GM19099 (cell line): ENCODE measurements around the gene SMG6.

Experiments
- POLR2A ChIP-seq: IDR thresholded peaks from 3 replicates; pipeline ENCODE4 v1.6.1; 2011; ENCODE audit warnings: low read depth; ENCODE audit not compliant: insufficient read length; ENCODE audit errors: extremely low read depth

The SMG6 gene

DNA sequence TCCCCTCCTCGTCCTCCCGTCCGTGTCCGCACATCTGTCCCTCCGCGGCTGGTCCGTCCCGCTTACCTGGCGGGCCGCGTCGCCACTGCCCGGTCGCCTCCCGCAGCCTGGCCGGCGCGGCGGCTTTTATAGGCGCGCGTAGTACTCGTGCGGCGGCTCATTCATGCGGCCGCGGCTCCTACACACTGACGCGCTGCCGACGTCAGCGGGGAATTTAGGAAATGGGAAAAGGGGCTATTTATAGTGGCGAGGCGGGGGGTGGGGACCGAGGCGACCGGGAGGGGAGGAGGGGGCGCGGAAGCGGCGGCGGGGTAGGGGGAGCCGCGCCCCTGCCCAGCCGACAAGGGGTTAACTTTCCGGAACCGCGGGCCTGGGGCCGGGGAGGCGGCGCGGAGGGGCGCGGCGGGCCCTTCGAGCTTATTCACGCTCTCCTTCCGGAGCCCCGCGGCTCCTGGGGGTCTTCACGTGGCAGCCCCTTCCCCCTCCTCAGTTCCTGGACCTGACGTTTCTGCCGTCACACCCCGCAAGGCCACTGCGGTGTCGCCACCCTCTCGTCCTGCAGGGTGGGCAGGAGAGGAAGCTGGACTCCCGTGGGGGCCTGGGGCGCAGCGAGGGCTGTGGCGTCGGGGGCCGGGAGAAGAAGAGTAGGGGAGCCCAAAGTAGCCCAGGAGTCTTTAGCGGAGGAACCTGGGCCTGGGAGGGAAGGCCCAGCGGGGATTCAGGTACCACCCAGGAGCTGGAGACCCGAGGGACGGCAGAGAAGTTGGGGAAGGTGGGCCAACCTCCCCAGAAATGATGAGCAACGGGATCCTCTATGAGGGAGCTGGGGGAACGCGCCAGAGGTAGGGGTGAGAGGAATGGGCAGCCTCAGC is 252.3 kb downstream of the SMG6 start:
- no peak for TF ChIP-seq POLR2A

DNA sequence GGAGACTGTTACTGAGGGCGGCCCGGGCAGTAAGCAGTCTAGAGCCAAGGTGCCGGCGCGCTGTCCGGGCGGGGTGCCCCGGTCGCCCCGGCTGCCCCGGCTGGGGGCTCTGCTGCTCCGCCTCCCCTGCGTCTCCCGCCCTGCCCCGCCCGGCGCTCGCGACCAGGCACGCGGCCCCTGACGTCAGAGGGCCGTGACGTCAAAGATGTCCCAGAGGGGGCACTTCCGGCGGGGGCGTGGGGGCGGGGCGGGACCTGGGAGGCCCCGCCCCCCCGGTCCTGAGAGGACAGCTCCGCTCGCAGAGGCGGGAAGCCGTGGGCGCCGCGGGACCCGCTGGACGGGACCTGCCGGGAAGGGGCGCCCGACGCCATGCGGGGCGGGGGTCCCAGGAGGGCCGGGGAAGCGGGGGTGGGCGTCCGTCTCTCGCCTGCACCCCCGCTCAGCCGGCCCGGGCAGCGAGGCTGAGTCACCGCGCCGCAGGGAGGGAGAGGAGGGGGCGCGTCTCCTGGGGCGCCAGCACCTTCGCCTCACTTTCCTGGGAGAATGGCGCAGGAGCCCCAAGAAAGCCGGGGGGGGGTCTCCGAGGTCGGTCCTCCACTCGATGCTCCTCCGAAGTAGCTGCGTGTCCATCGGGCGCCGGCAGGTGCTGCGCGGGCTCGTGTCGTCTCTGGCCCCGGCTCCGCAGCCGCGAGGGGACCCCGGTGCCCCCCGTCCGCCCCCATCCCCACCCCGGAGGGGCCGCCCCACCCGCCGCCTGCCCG is 253.1 kb downstream of the SMG6 start:
- no peak for TF ChIP-seq POLR2A

DNA sequence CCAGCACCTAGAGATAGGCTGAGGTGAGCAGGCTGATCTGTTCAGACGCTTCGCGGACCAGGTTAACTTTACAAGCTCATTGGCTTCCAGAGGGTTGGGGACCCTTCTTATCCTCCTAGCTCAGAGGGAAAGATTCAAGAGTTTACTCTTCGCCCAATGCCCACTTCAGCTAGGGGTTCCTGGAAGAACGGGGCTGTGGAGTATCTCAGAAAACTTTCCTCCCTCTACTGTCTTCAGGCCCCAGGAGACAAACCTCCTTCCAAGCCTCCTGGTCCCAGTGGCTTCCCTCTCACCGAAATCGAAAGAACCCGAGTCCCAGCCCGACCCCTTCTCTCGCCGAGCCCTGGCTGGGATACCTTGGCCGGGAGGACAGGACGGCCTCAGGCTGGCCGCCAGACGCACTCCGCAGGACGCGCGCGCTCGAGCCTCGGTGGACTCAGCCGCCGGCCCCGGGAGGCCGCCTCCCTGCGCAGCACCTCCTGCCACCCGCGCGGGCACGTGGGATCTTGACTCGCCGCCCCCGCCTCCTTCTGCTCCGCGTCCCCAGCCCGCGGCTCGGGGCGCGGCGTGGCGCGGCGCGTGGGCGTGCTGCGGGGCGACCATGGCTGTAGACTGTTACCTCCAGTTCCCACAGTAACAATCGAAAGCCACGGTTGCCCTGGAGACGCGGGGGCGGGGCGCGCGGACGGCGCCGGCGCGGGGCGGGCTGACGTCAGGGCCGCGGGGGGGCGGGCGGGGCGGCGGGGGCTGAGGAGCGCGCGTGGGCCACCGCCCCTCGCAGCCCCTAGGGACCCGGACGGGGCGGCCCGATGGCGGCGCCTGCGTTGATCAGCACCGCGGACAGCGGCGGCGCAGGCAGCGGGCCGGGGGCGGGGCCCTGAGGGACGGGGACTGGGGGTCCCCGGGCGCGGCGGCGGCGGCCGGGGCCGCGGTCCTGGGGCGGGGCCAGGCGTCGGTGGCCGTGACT is 254.0 kb downstream of the SMG6 start:
- TF ChIP-seq POLR2A = no peak

DNA sequence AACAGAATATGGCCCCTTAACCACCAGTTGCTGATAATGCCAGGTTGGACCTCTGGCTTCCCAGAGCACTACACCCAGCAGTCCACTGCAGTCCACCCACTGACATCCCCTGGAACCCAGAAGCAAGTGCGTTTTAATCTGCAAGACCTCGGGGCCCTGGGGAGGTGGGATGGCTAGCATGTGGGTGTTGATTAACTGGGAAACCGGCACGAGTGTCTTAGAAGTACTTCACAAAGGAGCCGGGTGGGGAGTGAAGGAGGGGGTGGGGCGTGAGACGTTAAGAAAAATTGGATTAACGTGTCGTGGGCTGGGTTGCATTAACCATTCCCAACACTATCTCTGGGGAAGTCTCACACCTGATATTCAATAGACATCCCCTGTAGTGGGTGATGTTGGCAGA is 254.8 kb downstream of the SMG6 start:
- no peak for TF ChIP-seq POLR2A

DNA sequence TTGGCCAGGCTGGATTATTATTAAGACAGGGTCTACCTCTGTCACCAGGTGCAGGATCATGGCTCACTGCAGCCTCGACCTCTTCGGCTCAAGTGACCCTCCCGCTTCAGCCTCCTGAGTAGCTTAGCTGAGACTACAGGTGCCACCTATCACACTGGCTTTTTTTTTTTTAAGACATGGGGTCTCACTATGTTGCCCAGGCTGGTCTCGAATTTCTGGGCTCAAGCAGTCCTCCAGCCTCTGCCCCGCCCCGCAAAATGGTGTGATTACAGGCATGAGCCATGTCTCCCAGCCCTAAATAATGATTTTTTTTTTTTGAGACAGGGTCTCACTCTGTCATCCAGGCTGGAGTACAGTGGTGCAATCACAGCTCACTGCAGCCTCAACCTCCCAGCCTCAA is 256.0 kb downstream of the SMG6 start:
- no peak for TF ChIP-seq POLR2A

DNA sequence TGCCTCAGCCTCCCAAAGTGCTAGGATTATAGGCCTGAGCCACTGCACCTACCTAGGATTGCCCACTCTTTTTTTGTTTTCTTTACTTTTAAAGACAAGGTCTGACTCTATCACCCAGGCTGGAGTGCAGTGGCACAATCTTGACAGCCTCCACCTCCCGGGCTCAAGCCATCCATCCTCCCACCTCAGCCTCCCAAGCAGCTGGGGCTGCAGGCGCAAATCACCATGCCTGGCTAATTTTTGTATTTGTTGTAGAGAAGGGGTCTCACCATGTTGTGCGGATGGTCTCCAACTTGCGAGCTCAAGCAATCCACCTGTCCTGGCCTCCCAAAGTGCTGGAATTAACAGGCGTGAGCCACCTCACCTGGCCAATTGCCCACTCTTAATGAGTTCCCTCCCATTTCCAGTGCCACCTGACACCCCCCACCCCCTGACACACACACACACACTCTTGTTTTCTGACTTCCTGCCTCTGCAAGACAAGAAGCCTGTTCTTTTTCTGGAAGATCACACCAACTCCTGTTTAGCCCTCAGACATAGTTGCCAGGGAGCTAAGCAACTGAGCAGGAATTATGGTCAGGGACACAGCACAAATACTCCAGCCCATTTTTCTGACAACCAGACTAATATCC is 259.2 kb downstream of the SMG6 start:
- TF ChIP-seq POLR2A = no peak

DNA sequence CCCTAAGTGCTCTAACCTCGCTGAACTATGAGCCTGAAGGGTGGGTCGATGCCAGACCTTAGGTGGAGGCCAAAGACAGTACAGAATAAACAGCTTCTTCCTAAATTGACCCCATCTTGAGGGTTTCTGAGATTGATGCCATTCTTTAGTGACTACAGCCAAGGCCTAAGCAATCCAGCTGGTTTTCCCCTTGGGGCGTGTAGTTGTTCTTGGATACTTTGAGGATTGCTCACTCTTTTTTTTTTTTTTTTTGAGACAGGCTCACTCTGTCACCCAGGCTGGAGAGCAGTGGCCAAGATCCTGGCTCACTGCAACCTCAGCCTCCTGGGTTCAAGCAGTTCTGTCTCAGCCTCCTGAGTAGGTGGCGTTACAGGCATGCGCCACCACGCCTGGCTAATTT is 259.8 kb downstream of the SMG6 start:
- TF ChIP-seq POLR2A = no peak

DNA sequence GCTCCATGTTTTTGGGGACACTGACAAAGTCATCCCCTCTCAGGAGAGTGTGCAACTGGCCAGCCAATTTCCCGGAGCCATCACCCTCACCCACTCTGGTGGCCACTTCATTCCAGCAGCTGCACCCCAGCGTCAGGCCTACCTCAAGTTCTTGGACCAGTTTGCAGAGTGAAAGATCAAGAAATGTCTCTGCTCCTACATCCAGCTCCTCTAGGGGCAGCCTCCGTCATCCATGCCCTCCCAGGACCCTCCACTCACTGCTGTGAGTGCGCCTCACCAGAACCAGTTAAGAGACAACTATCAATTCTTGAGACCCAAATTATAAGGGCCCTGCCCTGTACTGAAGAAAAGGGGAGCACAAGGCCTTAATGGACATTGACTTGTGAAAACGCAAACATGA is 260.7 kb downstream of the SMG6 start:
- TF ChIP-seq POLR2A = no peak

DNA sequence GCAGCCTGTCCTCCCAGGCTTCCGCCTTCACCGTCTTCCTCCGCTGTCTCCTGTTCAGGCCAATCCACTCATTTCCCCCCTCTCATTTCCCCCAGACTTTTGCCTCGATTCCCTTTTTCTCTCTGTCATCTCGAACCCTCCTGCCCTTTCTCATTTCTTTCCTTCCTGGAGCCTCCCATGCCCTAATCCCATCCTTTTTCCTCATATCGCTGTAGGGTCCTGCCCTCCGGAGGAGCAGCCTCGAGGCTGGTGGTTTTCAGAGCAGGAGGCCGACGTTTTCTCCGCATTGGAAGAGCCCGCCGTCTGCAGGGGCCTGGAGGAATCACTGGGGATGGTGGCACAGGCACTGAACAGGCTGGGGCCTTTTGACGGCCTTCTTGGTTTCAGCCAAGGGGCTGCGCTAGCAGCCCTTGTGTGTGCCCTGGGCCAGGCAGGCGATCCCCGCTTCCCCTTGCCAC is 261.2 kb downstream of the SMG6 start:
- TF ChIP-seq POLR2A = no peak

DNA sequence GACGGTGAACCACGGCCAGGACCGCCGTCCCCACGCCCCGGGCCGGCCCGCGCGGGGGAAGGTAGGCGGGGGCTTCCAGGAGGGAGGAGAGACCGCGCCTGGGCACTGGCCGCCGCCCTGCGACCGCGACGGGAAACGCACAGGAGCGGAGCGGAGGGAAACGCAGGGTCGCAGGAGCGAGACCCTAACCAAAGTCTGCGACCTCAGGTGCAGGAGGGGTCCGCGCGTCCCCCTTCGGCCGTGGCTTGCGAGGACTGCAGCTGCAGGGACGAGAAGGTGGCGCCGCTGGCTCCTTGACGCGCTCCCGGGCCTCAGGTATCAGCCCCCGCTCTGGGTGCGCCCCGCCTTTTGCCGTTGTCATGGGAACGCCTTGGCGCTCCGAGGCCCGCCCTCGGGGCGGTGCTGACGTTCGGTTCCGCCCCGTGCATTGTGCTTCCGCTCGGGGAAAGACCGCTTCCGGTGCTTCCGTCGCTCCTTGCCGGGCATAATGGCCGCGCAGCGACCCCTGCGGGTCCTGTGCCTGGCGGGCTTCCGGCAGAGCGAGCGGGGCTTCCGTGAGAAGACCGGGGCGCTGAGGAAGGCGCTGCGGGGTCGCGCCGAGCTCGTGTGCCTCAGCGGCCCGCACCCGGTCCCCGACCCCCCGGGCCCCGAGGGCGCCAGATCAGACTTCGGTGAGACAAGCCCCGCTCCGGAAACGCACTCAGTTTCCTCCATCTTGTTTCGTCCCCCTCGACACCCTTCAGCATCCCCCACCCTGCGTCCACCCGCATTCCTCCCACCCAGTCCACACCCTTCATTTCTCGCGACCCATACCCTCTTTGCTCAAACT is 261.8 kb downstream of the SMG6 start, which contains the start of gene OVCA2:
TSS of gene OVCA2 (plus strand) at position 462 of the 829 bp plus-strand sequence. CDS start at position 488, 26 bp downstream.
- TF ChIP-seq POLR2A = peak; percentile 89

DNA sequence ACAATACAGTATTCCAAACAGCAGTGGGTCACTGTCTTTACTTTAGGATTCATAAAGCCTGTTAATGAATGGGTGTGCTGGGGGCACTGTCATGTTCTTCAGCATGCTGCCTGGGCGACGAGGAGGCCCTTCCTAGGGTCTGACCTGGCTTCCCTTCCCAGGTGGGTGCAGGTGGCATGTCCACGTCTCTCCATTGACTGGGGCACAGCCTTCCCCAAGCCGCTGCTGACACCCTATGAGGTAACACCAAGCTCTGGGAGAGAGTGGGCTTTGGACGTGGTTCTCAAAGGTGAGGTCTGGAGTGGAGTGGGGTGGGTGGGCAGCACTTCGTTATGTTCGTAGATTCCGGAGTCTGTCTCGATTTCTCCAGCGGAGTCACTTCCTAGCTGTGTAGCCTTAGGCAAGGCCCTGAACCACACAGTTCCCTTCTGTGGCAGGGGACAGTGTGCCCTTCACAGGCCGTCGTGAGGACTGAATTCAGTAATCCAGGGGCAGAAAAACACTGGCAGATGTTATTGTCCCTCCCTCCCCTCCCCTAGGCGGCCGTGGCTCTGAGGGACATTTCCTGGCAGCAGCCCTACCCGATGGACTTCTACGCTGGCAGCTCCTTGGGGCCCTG is 262.5 kb downstream of the SMG6 start:
- no peak for TF ChIP-seq POLR2A

DNA sequence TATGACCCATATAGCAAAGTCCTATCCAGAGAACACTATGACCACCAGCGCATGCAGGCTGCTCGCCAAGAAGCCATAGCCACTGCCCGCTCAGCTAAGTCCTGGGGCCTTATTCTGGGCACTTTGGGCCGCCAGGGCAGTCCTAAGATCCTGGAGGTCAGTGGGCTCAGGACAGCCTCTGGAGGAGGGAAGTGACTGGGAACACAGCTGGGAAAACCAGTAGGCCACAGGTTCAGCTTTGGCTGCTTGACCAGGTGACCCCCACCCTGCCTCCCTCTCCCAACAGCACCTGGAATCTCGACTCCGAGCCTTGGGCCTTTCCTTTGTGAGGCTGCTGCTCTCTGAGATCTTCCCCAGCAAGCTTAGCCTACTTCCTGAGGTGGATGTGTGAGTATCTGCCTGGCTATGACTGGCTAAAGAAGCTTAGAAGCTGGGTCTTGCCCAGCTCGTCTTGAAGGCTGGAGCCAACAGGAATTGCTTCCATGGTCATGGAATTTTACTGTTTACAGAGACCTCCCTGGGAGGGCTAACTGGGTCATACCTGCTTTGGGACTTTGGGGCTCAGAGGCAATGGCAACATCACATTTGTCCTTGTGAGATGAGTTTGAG is 263.3 kb downstream of the SMG6 start:
- TF ChIP-seq POLR2A = no peak

DNA sequence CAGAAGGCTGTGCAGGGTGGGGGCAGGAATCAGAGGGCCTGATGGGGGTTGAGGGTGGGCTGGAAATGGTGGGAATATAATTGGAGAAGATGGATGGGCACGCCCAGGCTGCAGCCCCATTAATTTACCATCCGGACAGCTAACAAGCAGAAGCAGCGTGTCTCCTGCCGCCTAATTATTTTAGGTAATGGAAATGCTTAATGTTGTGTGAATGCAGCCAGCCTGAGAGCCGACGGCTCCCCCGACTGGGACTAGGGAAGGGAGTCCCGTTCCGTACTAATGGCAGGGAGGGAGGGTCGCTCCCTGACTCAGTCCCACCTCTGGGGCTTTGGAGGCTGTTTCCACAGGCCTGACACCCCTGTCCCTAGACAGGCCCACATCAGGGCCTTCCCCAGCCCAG is 266.4 kb downstream of the SMG6 start:
- no peak for TF ChIP-seq POLR2A
